Measurements from ENCODE around the gene TADA1.

DNA sequence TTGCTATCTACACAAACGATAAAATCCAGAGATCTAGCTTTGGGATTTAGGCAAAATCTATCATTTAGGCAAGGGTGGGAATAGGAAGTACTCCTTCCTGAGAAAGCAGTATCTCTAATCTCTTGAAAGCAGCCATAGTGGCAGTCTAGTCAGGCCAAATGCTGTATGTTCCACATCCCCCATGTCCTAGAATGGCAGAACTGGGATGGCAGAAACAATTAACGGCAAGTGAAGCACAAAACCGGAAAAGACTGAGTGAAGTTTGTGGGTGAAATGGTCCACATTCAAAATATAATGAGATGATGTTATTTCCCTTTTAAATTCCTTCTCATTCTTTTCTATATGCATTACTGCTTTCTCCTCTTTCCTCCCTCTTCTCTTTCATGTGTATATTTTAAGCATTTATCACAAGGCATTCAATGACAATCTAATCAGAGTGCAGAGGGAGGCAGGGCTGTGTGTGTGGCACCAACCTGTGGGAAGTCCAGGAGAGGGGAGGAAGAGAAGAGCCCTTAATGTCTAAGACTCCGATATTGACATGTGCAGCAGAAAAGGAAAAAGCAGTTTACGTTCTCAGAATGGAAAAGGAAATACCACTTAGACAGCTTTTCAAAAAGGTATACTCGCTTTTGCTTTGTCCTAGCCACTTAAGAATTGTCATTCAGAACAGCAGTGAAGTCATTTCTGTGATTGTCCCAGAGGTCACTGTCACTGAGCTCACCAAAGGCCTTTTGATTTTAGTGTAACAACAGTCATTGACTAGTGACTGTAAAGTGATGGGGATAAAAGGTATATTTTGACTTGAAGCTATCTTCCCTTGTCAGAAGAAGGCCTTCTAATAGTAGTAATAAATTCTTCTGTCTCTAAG is 42.3 kb upstream of the TADA1 start:
- TF ChIP-seq, protein P1, sequence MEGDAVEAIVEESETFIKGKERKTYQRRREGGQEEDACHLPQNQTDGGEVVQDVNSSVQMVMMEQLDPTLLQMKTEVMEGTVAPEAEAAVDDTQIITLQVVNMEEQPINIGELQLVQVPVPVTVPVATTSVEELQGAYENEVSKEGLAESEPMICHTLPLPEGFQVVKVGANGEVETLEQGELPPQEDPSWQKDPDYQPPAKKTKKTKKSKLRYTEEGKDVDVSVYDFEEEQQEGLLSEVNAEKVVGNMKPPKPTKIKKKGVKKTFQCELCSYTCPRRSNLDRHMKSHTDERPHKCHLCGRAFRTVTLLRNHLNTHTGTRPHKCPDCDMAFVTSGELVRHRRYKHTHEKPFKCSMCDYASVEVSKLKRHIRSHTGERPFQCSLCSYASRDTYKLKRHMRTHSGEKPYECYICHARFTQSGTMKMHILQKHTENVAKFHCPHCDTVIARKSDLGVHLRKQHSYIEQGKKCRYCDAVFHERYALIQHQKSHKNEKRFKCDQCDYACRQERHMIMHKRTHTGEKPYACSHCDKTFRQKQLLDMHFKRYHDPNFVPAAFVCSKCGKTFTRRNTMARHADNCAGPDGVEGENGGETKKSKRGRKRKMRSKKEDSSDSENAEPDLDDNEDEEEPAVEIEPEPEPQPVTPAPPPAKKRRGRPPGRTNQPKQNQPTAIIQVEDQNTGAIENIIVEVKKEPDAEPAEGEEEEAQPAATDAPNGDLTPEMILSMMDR (IDR thresholded peaks at IDR 0.05) = no peak
- TF ChIP-seq FOXS1 (CRISPR knock-in tag; IDR thresholded peaks at IDR 0.05) (no peak), JUNB (IDR thresholded peaks at IDR 0.05) (no peak), SMC3 (IDR thresholded peaks at IDR 0.05) (no peak), RFX5 (IDR thresholded peaks at IDR 0.05) (no peak), HDAC2 (IDR thresholded peaks at IDR 0.05) (no peak), KDM1A (IDR thresholded peaks at IDR 0.05; ENCODE audit: low read depth) (no peak), CEBPB (IDR thresholded peaks at IDR 0.05) (no peak), SREBF2 (IDR thresholded peaks at IDR 0.05) (no peak), POLR2A (IDR thresholded peaks at IDR 0.05; ENCODE audit: low read length) (no peak), MAX (IDR thresholded peaks at IDR 0.05) (no peak)
- TF ChIP-seq, protein P2, sequence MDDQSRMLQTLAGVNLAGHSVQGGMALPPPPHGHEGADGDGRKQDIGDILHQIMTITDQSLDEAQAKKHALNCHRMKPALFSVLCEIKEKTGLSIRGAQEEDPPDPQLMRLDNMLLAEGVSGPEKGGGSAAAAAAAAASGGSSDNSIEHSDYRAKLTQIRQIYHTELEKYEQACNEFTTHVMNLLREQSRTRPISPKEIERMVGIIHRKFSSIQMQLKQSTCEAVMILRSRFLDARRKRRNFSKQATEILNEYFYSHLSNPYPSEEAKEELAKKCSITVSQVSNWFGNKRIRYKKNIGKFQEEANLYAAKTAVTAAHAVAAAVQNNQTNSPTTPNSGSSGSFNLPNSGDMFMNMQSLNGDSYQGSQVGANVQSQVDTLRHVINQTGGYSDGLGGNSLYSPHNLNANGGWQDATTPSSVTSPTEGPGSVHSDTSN (IDR thresholded peaks at IDR 0.05) = no peak
